WTC11 (cell line): Measurements from ENCODE around the gene SMARCC2. TPM values are rescaled to one million over a fixed set of nuclear protein-coding genes. Genes with fewer than 3 reads are reported as not detected.

ENCODE experiments used
- ATAC-seq: fragments of 200-7000 bp; cut with Tn5 transposase; 2 replicates; pipeline ENCODE4 v1.10.0; 2021; ENCODE audit warnings: mild to moderate bottlenecking, moderate library complexity
- CTCF ChIA-PET: fragments of 300-600 bp; sonication (Branson Sonifier 250); formaldehyde crosslinking; loops from one replicate; lab custom pipeline; 2021; ENCODE audit warnings: antibody characterized with exemption; lab: Charles Lee
- POLR2A ChIA-PET: fragments of 350-600 bp; sonication (Branson Sonifier 250); formaldehyde crosslinking; loops from one replicate; lab custom pipeline; 2021; ENCODE audit warnings: antibody characterized with exemption; lab: Charles Lee
- DNase-seq: peaks from one replicate; pipeline ENCODE4 v3.0.0; 2021; ENCODE audit warnings: low spot score
- H3K27ac Mint-ChIP-seq: 2 replicates; pipeline ENCODE4 v1.8.0; 2021; ENCODE audit warnings: mixed read lengths
- H3K27me3 Mint-ChIP-seq: 2 replicates; pipeline ENCODE4 v1.8.0; 2021; ENCODE audit warnings: low read depth, mild to moderate bottlenecking, moderate library complexity, mixed read lengths
- H3K36me3 Mint-ChIP-seq: 2 replicates; pipeline ENCODE4 v1.8.0; 2021; ENCODE audit warnings: mixed read lengths
- H3K4me1 Mint-ChIP-seq: 2 replicates; pipeline ENCODE4 v1.8.0; 2022; ENCODE audit warnings: mixed read lengths
- H3K4me3 Mint-ChIP-seq: 2 replicates; pipeline ENCODE4 v1.8.0; 2021; ENCODE audit warnings: mild to moderate bottlenecking, moderate library complexity, mixed read lengths
- H3K9me3 Mint-ChIP-seq: 2 replicates; pipeline ENCODE4 v1.8.0; 2021; ENCODE audit warnings: mixed read lengths
- ATF6 ChIP-seq: sonication (generic); formaldehyde crosslinking; IDR thresholded peaks from 2 replicates; pipeline ENCODE4 v1.8.1; 2023; ENCODE audit warnings: mild to moderate bottlenecking, missing genetic modification reagents
- ELF4 ChIP-seq: sonication (generic); formaldehyde crosslinking; IDR thresholded peaks from 2 replicates; pipeline ENCODE4 v1.8.1; 2022; ENCODE audit warnings: low read depth, mild to moderate bottlenecking, moderate library complexity, missing genetic modification reagents
- FOXJ3 ChIP-seq: sonication (generic); formaldehyde crosslinking; IDR thresholded peaks from 2 replicates; pipeline ENCODE4 v1.9.0; 2021; ENCODE audit warnings: missing genetic modification reagents, mild to moderate bottlenecking, borderline replicate concordance
- FOXP1 ChIP-seq: sonication (generic); formaldehyde crosslinking; IDR thresholded peaks from 2 replicates; pipeline ENCODE4 v1.8.0; 2022; ENCODE audit warnings: missing genetic modification reagents, mild to moderate bottlenecking, moderate library complexity, borderline replicate concordance
- JAZF1 ChIP-seq: fragments of 250-450 bp; sonication (Bioruptor Pico); IDR thresholded peaks from 2 replicates; pipeline ENCODE4 v1.9.0; 2021; ENCODE audit warnings: moderate library complexity, mild to moderate bottlenecking, inconsistent platforms
- JUN ChIP-seq: sonication (generic); formaldehyde crosslinking; IDR thresholded peaks from 2 replicates; pipeline ENCODE4 v1.8.0; 2023; ENCODE audit warnings: mild to moderate bottlenecking, missing genetic modification reagents
- NFE2L1 ChIP-seq: sonication (generic); formaldehyde crosslinking; IDR thresholded peaks from 2 replicates; pipeline ENCODE4 v1.8.1; 2023; ENCODE audit warnings: missing genetic modification reagents
- PREB ChIP-seq: sonication (generic); formaldehyde crosslinking; IDR thresholded peaks from 2 replicates; pipeline ENCODE4 v1.8.1; 2022; ENCODE audit warnings: mild to moderate bottlenecking, missing genetic modification reagents, moderate library complexity, borderline replicate concordance
- ZBTB43 ChIP-seq: sonication (generic); formaldehyde crosslinking; IDR thresholded peaks from 2 replicates; pipeline ENCODE4 v1.8.1; 2023; ENCODE audit warnings: mild to moderate bottlenecking, missing genetic modification reagents
- ZMAT4 ChIP-seq: fragments of 250-450 bp; sonication (Bioruptor Pico); IDR thresholded peaks from 2 replicates; pipeline ENCODE4 v1.9.0; 2021; ENCODE audit warnings: mild to moderate bottlenecking
- ZNF416 ChIP-seq: fragments of 250-450 bp; sonication (Bioruptor Pico); IDR thresholded peaks from 2 replicates; pipeline ENCODE4 v1.9.0; 2021; ENCODE audit warnings: mild to moderate bottlenecking, inconsistent platforms
- ZNF671 ChIP-seq: fragments of 250-450 bp; sonication (Bioruptor Pico); IDR thresholded peaks from 2 replicates; pipeline ENCODE4 v1.8.0; 2021; ENCODE audit warnings: mild to moderate bottlenecking
- total RNA-seq: library from RNA; stranded (reverse); gene quantifications from 3 replicates; pipeline ENCODE4 v1.2.3, GENCODE V29; 2021
- TF ChIP-seq, protein P1 (sequence below): sonication (generic); formaldehyde crosslinking; IDR thresholded peaks from 2 replicates; pipeline ENCODE4 v1.8.1; 2023; ENCODE audit warnings: mild to moderate bottlenecking, moderate library complexity, missing genetic modification reagents
- TF ChIP-seq, protein P2 (sequence below): sonication (generic); formaldehyde crosslinking; IDR thresholded peaks from 2 replicates; pipeline ENCODE4 v1.8.1; 2022; ENCODE audit warnings: mild to moderate bottlenecking, moderate library complexity, missing genetic modification reagents
- TF ChIP-seq, protein P3 (sequence below): sonication (generic); formaldehyde crosslinking; IDR thresholded peaks from 2 replicates; pipeline ENCODE4 v1.8.1; 2022; ENCODE audit warnings: low read depth, missing genetic modification reagents, borderline replicate concordance
- TF ChIP-seq, protein P4 (sequence below): sonication (generic); formaldehyde crosslinking; IDR thresholded peaks from 2 replicates; pipeline ENCODE4 v1.8.0; 2023; ENCODE audit warnings: missing genetic modification reagents

Gene SMARCC2
- total RNA-seq, 1 experiment from 2014 or later = 76.8 TPM

DNA sequence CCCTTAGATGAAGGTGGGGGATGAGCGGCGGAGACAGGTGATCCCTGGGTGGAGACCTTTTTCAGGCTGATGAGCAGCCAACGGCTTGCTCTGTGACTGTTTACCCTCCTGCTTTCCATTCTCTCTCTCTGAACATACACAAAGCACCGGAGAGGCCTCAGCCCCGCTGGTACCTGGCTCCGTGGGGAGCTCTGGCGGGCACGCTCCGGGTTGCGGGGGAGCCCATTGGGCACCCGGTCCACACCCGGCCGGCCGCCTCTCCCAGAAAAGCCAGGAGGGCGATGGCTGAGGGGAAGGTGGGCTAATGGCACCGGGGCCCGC lies 545 bp downstream of the SMARCC2 start:
- peaks cover 30% of the 10 kb centered on the region for H3K4me1 Mint-ChIP-seq
- ATAC-seq (no peak), DNase-seq (no peak)
- H3K4me3 Mint-ChIP-seq = peak overlapping the region; percentile 85
- no peaks in the 10 kb centered on the region for H3K9me3 Mint-ChIP-seq
- POLR2A ChIA-PET = interaction anchor here (1.0 to 3.2 kb wide), 9 partner anchors 10 to 171 kb away, joined by 3 to 29 read pairs (median 8); partner anchors contain the start of genes COQ10A, ERBB3, ESYT1 and MYL6
- peaks cover 30% of the 10 kb centered on the region for H3K36me3 Mint-ChIP-seq
- CTCF ChIA-PET = interaction anchor here (0.6 to 5.2 kb wide), 41 partner anchors 16 to 939 kb away, joined by 3 to 95 read pairs (median 4); partner anchors contain the start of genes ANKRD52, COQ10A, ESYT1 and LRP1
- H3K27me3 Mint-ChIP-seq = peaks cover 3% of the 10 kb centered on the region; the same call in 1 of the 2 replicates
- TF ChIP-seq, protein P1, sequence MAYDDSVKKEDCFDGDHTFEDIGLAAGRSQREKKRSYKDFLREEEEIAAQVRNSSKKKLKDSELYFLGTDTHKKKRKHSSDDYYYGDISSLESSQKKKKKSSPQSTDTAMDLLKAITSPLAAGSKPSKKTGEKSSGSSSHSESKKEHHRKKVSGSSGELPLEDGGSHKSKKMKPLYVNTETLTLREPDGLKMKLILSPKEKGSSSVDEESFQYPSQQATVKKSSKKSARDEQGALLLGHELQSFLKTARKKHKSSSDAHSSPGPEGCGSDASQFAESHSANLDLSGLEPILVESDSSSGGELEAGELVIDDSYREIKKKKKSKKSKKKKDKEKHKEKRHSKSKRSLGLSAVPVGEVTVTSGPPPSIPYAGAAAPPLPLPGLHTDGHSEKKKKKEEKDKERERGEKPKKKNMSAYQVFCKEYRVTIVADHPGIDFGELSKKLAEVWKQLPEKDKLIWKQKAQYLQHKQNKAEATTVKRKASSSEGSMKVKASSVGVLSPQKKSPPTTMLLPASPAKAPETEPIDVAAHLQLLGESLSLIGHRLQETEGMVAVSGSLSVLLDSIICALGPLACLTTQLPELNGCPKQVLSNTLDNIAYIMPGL (CRISPR knock-in tag) = 0 out of 2 replicates have a peak, but pooled peaks have one; percentile 67
- TF ChIP-seq ZNF671 (CRISPR knock-in tag) = no peak
- peak overlapping the region; percentile 96 for H3K27ac Mint-ChIP-seq

GRCh38 chr12:56188131-56188777 lies 1.0 kb downstream of the SMARCC2 start:
- Mint-ChIP-seq H3K27me3 (peaks cover 3% of the 10 kb centered on the region; the same call in 1 of the 2 replicates), H3K27ac (peak overlapping the region; percentile 96), H3K9me3 (no peaks in the 10 kb centered on the region), H3K4me1 (peaks cover 27% of the 10 kb centered on the region), H3K4me3 (peak overlapping the region; percentile 85), H3K36me3 (peaks cover 34% of the 10 kb centered on the region)
- no peak for DNase-seq
- no peak for TF ChIP-seq NFE2L1
- TF ChIP-seq, protein P2, sequence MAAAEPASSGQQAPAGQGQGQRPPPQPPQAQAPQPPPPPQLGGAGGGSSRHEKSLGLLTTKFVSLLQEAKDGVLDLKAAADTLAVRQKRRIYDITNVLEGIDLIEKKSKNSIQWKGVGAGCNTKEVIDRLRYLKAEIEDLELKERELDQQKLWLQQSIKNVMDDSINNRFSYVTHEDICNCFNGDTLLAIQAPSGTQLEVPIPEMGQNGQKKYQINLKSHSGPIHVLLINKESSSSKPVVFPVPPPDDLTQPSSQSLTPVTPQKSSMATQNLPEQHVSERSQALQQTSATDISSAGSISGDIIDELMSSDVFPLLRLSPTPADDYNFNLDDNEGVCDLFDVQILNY (CRISPR knock-in tag) = no peak
- TF ChIP-seq ZMAT4 = no peak
- no peak for TF ChIP-seq JUN (CRISPR knock-in tag)
- TF ChIP-seq, protein P3, sequence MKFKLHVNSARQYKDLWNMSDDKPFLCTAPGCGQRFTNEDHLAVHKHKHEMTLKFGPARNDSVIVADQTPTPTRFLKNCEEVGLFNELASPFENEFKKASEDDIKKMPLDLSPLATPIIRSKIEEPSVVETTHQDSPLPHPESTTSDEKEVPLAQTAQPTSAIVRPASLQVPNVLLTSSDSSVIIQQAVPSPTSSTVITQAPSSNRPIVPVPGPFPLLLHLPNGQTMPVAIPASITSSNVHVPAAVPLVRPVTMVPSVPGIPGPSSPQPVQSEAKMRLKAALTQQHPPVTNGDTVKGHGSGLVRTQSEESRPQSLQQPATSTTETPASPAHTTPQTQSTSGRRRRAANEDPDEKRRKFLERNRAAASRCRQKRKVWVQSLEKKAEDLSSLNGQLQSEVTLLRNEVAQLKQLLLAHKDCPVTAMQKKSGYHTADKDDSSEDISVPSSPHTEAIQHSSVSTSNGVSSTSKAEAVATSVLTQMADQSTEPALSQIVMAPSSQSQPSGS (CRISPR knock-in tag) = no peak
- no peak for TF ChIP-seq ZNF416 (CRISPR knock-in tag)
- TF ChIP-seq, protein P4, sequence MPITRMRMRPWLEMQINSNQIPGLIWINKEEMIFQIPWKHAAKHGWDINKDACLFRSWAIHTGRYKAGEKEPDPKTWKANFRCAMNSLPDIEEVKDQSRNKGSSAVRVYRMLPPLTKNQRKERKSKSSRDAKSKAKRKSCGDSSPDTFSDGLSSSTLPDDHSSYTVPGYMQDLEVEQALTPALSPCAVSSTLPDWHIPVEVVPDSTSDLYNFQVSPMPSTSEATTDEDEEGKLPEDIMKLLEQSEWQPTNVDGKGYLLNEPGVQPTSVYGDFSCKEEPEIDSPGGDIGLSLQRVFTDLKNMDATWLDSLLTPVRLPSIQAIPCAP (CRISPR knock-in tag) = no peak
- TF ChIP-seq PREB (CRISPR knock-in tag) = no peak
- TF ChIP-seq ZBTB43 (CRISPR knock-in tag) = no peak
- no peak for TF ChIP-seq FOXP1 (CRISPR knock-in tag)
- TF ChIP-seq FOXJ3 (CRISPR knock-in tag) = no peak
- TF ChIP-seq JAZF1 = no peak
- TF ChIP-seq ELF4 (CRISPR knock-in tag) = no peak
- no peak for TF ChIP-seq ATF6 (CRISPR knock-in tag)
- no peak for ATAC-seq
- ChIA-PET CTCF (interaction anchor here (0.6 to 5.2 kb wide), 22 partner anchors 19 to 172 kb away, joined by 3 to 95 read pairs (median 6); partner anchors contain the start of genes ANKRD52, COQ10A, ESYT1 and MYL6B), POLR2A (interaction anchor here (1.0 to 3.2 kb wide), 6 partner anchors 10 to 79 kb away, joined by 3 to 29 read pairs (median 11); partner anchors contain the start of genes COQ10A, ESYT1, MYL6 and RNF41)
